ENCODE data around the gene BCAP31.

- TF ChIP-seq CTCF (conservative IDR thresholded peaks at IDR 0.05 in 1 of 2, IDR thresholded peaks at IDR 0.05 in 1 of 2; ENCODE audit: low read depth in 1 of 2, low read length in 2 of 2), result no peak
- TF ChIP-seq EZH2 (IDR thresholded peaks at IDR 0.05; ENCODE audit: low read length, missing control alignments), result no peak
Observed at GRCh38 chrX:153766098-153766817, 42.1 kb upstream of the BCAP31 start.
